Mesenchymal stem cell (in vitro differentiated cells and primary cell): Measurements from ENCODE around the gene SMIM32.

Experiments
- DNase-seq: peaks from one replicate; pipeline ENCODE4 v3.0.0-alpha.2; 2013
- H2AFZ ChIP-seq: one replicate; pipeline ENCODE4 v1.6.1; 2013; ENCODE audit warnings: low read depth, mild to moderate bottlenecking, control low read depth, inconsistent platforms, low read length, moderate library complexity
- H2AK5ac ChIP-seq: 2 replicates; pipeline ENCODE4 v1.6.1; 2013; ENCODE audit warnings: low read length, moderate library complexity, mild to moderate bottlenecking, inconsistent platforms; ENCODE audit not compliant: severe bottlenecking
- H2BK120ac ChIP-seq: one replicate; pipeline ENCODE4 v1.6.1; 2013; ENCODE audit warnings: low read depth, mild to moderate bottlenecking, inconsistent platforms, low read length, moderate library complexity
- H2BK12ac ChIP-seq, 2 experiments: one replicate each; pipeline ENCODE4 v1.6.1; 2013; ENCODE audit warnings: inconsistent platforms in 2 of 2, low read length in 2 of 2, mild to moderate bottlenecking in 2 of 2, moderate library complexity in 2 of 2, control low read depth in 1 of 2
- H2BK15ac ChIP-seq: one replicate; pipeline ENCODE4 v1.6.1; 2013; ENCODE audit warnings: mild to moderate bottlenecking, low read depth, inconsistent platforms; ENCODE audit not compliant: poor library complexity, severe bottlenecking
- H2BK5ac ChIP-seq: 2 replicates; pipeline ENCODE4 v1.6.1; 2013; ENCODE audit warnings: low read depth, mild to moderate bottlenecking, low read length, control low read depth, inconsistent platforms; ENCODE audit not compliant: poor library complexity, severe bottlenecking
- H3K14ac ChIP-seq, 2 experiments: one replicate each; pipeline ENCODE4 v1.6.1; 2013; ENCODE audit warnings: inconsistent platforms in 2 of 2, low read length in 2 of 2, control low read depth in 1 of 2, mild to moderate bottlenecking in 1 of 2, moderate library complexity in 1 of 2
- H3K18ac ChIP-seq, 2 experiments: one replicate each; pipeline ENCODE4 v1.6.1; 2013; ENCODE audit warnings: inconsistent platforms in 2 of 2, low read length in 2 of 2, control low read depth in 1 of 2, low read depth in 1 of 2, mild to moderate bottlenecking in 1 of 2
- H3K23ac ChIP-seq, 2 experiments: one replicate each; pipeline ENCODE4 v1.6.1; 2013; ENCODE audit warnings: inconsistent platforms in 2 of 2, low read length in 2 of 2, mild to moderate bottlenecking in 2 of 2, moderate library complexity in 2 of 2, control low read depth in 1 of 2
- H3K27ac ChIP-seq: 2 replicates; pipeline ENCODE4 v1.5.1; 2013; ENCODE audit warnings: mild to moderate bottlenecking, moderate library complexity, low read length, control low read depth, inconsistent platforms; ENCODE audit not compliant: poor library complexity, severe bottlenecking
- H3K27me3 ChIP-seq, 2 experiments: 2 replicates each; pipeline versions ENCODE4 v1.6.1 to v1.7.0; 2013; ENCODE audit warnings: low read length in 2 of 2, mild to moderate bottlenecking in 2 of 2, moderate library complexity in 2 of 2, control low read depth in 1 of 2, inconsistent platforms in 1 of 2; ENCODE audit not compliant: control insufficient read depth in 1 of 2, insufficient read depth in 1 of 2
- H3K36me3 ChIP-seq, 2 experiments: 2 replicates each; pipeline versions ENCODE4 v1.6.1 to v1.7.0; 2013; ENCODE audit warnings: low read length in 2 of 2, control low read depth in 1 of 2, inconsistent platforms in 1 of 2, low read depth in 1 of 2, mild to moderate bottlenecking in 1 of 2; ENCODE audit not compliant: insufficient read depth in 2 of 2, control insufficient read depth in 1 of 2
- H3K4ac ChIP-seq, 2 experiments: one replicate each; pipeline ENCODE4 v1.6.1; 2013; ENCODE audit warnings: inconsistent platforms in 2 of 2, low read length in 2 of 2, mild to moderate bottlenecking in 2 of 2, moderate library complexity in 2 of 2, control low read depth in 1 of 2, low read depth in 1 of 2
- H3K4me1 ChIP-seq: 2 replicates; pipeline ENCODE4 v1.6.1; 2013; ENCODE audit warnings: low read depth, low read length, control low read depth; ENCODE audit not compliant: control insufficient read depth, insufficient read depth
- H3K4me2 ChIP-seq: 2 replicates; pipeline ENCODE4 v1.6.1; 2013; ENCODE audit warnings: low read length, mild to moderate bottlenecking, inconsistent platforms; ENCODE audit not compliant: poor library complexity, severe bottlenecking
- H3K4me3 ChIP-seq, 2 experiments: 2 replicates each; pipeline versions ENCODE4 v1.5.1 to v1.7.0; 2013; ENCODE audit warnings: low read length in 2 of 2, mild to moderate bottlenecking in 2 of 2, control low read depth in 1 of 2, low read depth in 1 of 2; ENCODE audit not compliant: insufficient read depth in 1 of 2
- H3K79me1 ChIP-seq: replicated peaks from 2 replicates; pipeline ENCODE4 v1.6.1; 2013; ENCODE audit warnings: mild to moderate bottlenecking, control low read depth, low read length, inconsistent platforms; ENCODE audit not compliant: poor library complexity, severe bottlenecking
- H3K9ac ChIP-seq: 2 replicates; pipeline ENCODE4 v1.7.0; 2013; ENCODE audit warnings: mild to moderate bottlenecking, low read length, moderate library complexity
- H3K9me3 ChIP-seq: 2 replicates; pipeline ENCODE4 v1.7.0; 2013; ENCODE audit warnings: mild to moderate bottlenecking, low read length; ENCODE audit not compliant: control insufficient read depth
- H4K8ac ChIP-seq: one replicate; pipeline ENCODE4 v1.6.1; 2013; ENCODE audit warnings: inconsistent platforms, mild to moderate bottlenecking, low read length, moderate library complexity
- H4K91ac ChIP-seq: one replicate; pipeline ENCODE4 v1.6.1; 2013; ENCODE audit warnings: mild to moderate bottlenecking, low read length, inconsistent platforms
- WGBS: methylation state at CpG from one replicate; pipeline ENCODE4 v1.1.7; 2013; ENCODE audit warnings: mixed read lengths; 5-methylcytosine and 5-hydroxymethylcytosine counted together

SMIM32 gene

GRCh38 chr5:136208916-136209315, 16.0 kb upstream of the SMIM32 start:
- no peaks in the 10 kb centered on the region for H3K79me1 ChIP-seq
- DNase-seq, result no peak

GRCh38 chr5:136207631-136208030, 14.7 kb upstream of the SMIM32 start:
- H3K14ac ChIP-seq, result no peak overlapping the region
- no peak overlapping the region for H2BK120ac ChIP-seq
- H3K36me3 ChIP-seq, result no peaks in the 10 kb centered on the region
- H3K4ac ChIP-seq, result no peak overlapping the region
- H3K4me2 ChIP-seq, result no peak overlapping the region
- H3K9me3 ChIP-seq, result peaks cover 8% of the 10 kb centered on the region
- no peak overlapping the region for H2AFZ ChIP-seq
- H2BK5ac ChIP-seq, result no peak overlapping the region
- H3K9ac ChIP-seq, result no peak overlapping the region
- 91% methylated on average over 7 of the region's 7 CpGs for WGBS
- no peak overlapping the region for H4K91ac ChIP-seq
- no peak overlapping the region for H4K8ac ChIP-seq
- H3K79me1 ChIP-seq, result no peaks in the 10 kb centered on the region
- H2BK12ac ChIP-seq, result no peak overlapping the region
- H3K18ac ChIP-seq, result no peak overlapping the region
- no peak overlapping the region for H2AK5ac ChIP-seq
- H2BK15ac ChIP-seq, result no peak overlapping the region
- no peak overlapping the region for H3K4me3 ChIP-seq
- H3K27ac ChIP-seq, result no peak overlapping the region
- DNase-seq, result no peak
- peaks cover 18 to 59% of the 10 kb centered on the region in 2 experiments for H3K27me3 ChIP-seq
- no peak overlapping the region for H3K23ac ChIP-seq
- peaks cover 4% of the 10 kb centered on the region for H3K4me1 ChIP-seq

More at GRCh38 chr5:136208916-136209315, 16.0 kb upstream of the SMIM32 start:
- H3K4me2 ChIP-seq, result no peak overlapping the region
- no peak overlapping the region for H2BK120ac ChIP-seq
- no peak overlapping the region for H3K4me3 ChIP-seq
- peaks cover 26 to 72% of the 10 kb centered on the region in 2 experiments for H3K27me3 ChIP-seq
- no peak overlapping the region for H3K23ac ChIP-seq
- H4K8ac ChIP-seq, result no peak overlapping the region
- H3K36me3 ChIP-seq, result no peaks in the 10 kb centered on the region
- no peak overlapping the region for H2AFZ ChIP-seq
- H2BK15ac ChIP-seq, result no peak overlapping the region
- H4K91ac ChIP-seq, result no peak overlapping the region
- no peak overlapping the region for H2BK5ac ChIP-seq
- 86% methylated on average over 3 of the region's 3 CpGs for WGBS
- H3K4me1 ChIP-seq, result peaks cover 4% of the 10 kb centered on the region
- no peak overlapping the region for H3K18ac ChIP-seq
- H3K4ac ChIP-seq, result no peak overlapping the region
- H3K9ac ChIP-seq, result no peak overlapping the region
- H2BK12ac ChIP-seq, result no peak overlapping the region
- peaks cover 8% of the 10 kb centered on the region for H3K9me3 ChIP-seq
- H3K27ac ChIP-seq, result no peak overlapping the region
- H2AK5ac ChIP-seq, result no peak overlapping the region
- no peak overlapping the region for H3K14ac ChIP-seq

DNA sequence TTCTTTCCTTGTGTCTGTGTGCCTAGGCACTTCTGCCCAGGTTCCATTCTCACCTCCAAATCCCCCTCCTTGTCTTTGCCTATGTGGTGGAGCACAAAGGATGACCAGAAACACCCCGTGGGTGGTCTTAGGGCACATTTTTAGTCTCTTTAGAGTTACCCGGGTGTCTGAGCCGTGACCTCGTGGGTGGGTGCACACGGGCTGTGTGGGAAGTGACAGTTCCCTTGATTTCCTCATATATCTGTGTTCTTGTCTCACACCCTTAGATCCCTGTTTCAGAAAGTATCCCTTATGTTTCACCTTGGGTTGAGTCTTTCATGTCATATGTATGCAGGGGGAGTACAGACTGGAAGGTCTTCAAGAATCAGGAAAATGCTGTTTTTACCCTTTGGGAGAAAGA, 13.4 kb upstream of the SMIM32 start:
- no peak overlapping the region for H3K4ac ChIP-seq
- H4K8ac ChIP-seq, result no peak overlapping the region
- H2BK5ac ChIP-seq, result no peak overlapping the region
- H3K27ac ChIP-seq, result no peak overlapping the region
- H3K79me1 ChIP-seq, result no peaks in the 10 kb centered on the region
- H3K27me3 ChIP-seq, result peaks cover 23 to 52% of the 10 kb centered on the region in 2 experiments
- peaks cover 8% of the 10 kb centered on the region for H3K9me3 ChIP-seq
- no peak overlapping the region for H4K91ac ChIP-seq
- no peak overlapping the region for H2AFZ ChIP-seq
- no peak overlapping the region for H3K9ac ChIP-seq
- no peak overlapping the region for H2BK120ac ChIP-seq
- no peak overlapping the region for H3K18ac ChIP-seq
- H2AK5ac ChIP-seq, result no peak overlapping the region
- no peaks in the 10 kb centered on the region for H3K36me3 ChIP-seq
- H3K14ac ChIP-seq, result no peak overlapping the region
- H3K4me2 ChIP-seq, result no peak overlapping the region
- peaks cover 4% of the 10 kb centered on the region for H3K4me1 ChIP-seq
- H2BK15ac ChIP-seq, result no peak overlapping the region
- no peak overlapping the region for H2BK12ac ChIP-seq
- H3K4me3 ChIP-seq, result no peak overlapping the region
- no peak overlapping the region for H3K23ac ChIP-seq
- no peak for DNase-seq
- 84% methylated on average over 4 of the region's 5 CpGs for WGBS

DNA sequence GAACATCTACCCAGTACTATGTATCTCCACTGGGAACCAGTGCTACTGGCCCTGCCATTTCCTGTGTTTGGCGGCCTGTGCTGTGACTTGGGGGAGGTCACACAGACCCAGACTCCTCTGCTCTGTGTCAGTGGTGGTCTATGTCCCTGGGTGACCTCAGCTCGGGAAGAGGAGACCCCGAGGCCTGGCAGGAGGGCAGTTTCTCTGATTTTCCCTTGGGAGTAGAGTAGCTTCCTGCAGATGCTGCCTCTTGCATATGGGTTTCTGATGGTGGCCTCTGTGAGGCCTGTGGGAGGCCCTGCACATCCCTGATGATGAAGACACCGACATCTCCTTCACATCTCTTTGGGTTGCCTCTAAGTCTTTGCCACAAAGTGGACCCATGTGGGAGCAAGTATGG, 13.0 kb upstream of the SMIM32 start:
- Histone ChIP-seq H3K27ac (no peak overlapping the region), H3K27me3 (peaks cover 24 to 50% of the 10 kb centered on the region in 2 experiments), H3K4me2 (no peak overlapping the region), H3K14ac (no peak overlapping the region), H3K18ac (no peak overlapping the region), H2BK15ac (no peak overlapping the region), H2BK12ac (no peak overlapping the region), H3K4ac (no peak overlapping the region), H2BK5ac (no peak overlapping the region), H2AK5ac (no peak overlapping the region), H3K9ac (no peak overlapping the region), H2BK120ac (no peak overlapping the region), H3K79me1 (no peaks in the 10 kb centered on the region), H3K4me1 (peaks cover 4% of the 10 kb centered on the region), H4K91ac (no peak overlapping the region), H3K9me3 (peaks cover 8% of the 10 kb centered on the region), H4K8ac (no peak overlapping the region), H3K23ac (no peak overlapping the region), H3K36me3 (no peaks in the 10 kb centered on the region), H3K4me3 (no peak overlapping the region), H2AFZ (no peak overlapping the region)
- DNase-seq, result no peak
- WGBS, result 74% methylated on average over 4 of the region's 4 CpGs
